Activated naive CD8-positive, alpha-beta T cell treated with anti-CD3 and anti-CD28 coated beads for 36 hours (primary cell): Measurements from ENCODE around the gene DOK6. TPM values are rescaled to one million over a fixed set of nuclear protein-coding genes. Genes with fewer than 3 reads are reported as not detected.

Experiments
- DNase-seq: peaks from one replicate; pipeline ENCODE4 v3.0.0; 2021
- H3K27ac Mint-ChIP-seq: one replicate; pipeline ENCODE4 v1.8.0; 2022; ENCODE audit warnings: mild to moderate bottlenecking, moderate library complexity, mixed read lengths
- H3K27me3 Mint-ChIP-seq: one replicate; pipeline ENCODE4 v1.8.0; 2022; ENCODE audit warnings: mild to moderate bottlenecking, mixed read lengths
- H3K36me3 Mint-ChIP-seq: one replicate; pipeline ENCODE4 v1.8.0; 2021; ENCODE audit warnings: mild to moderate bottlenecking, mixed read lengths
- H3K4me1 Mint-ChIP-seq: one replicate; pipeline ENCODE4 v1.8.0; 2021; ENCODE audit warnings: mixed read lengths
- H3K4me3 Mint-ChIP-seq: one replicate; pipeline ENCODE4 v1.8.0; 2022; ENCODE audit warnings: mild to moderate bottlenecking, moderate library complexity, mixed read lengths
- H3K9me3 Mint-ChIP-seq: one replicate; pipeline ENCODE4 v1.8.0; 2022; ENCODE audit warnings: mixed read lengths
- total RNA-seq, 2 experiments: library from RNA; stranded (reverse); gene quantifications; one replicate each; pipeline ENCODE4 v1.2.3, GENCODE V29; 2021

Gene DOK6
- total RNA-seq, 2 experiments from 2014 or later = not detected

GRCh38 chr18:69774831-69775230 is 374.1 kb downstream of the DOK6 start:
- DNase-seq = no peak
- Mint-ChIP-seq H3K4me1 (peaks cover 6% of the 10 kb centered on the region), H3K27me3 (no peaks in the 10 kb centered on the region), H3K36me3 (peaks cover 7% of the 10 kb centered on the region), H3K4me3 (no peak overlapping the region), H3K9me3 (peaks cover 4% of the 10 kb centered on the region), H3K27ac (no peak overlapping the region)

- H3K4me1 Mint-ChIP-seq = peaks cover 6% of the 10 kb centered on the region
- no peaks in the 10 kb centered on the region for H3K27me3 Mint-ChIP-seq
- no peak for DNase-seq
- H3K9me3 Mint-ChIP-seq = peaks cover 4% of the 10 kb centered on the region
- H3K4me3 Mint-ChIP-seq = no peak overlapping the region
- peaks cover 5% of the 10 kb centered on the region for H3K36me3 Mint-ChIP-seq
- H3K27ac Mint-ChIP-seq = no peak overlapping the region
These were observed 376.6 kb downstream of the DOK6 start for GRCh38 chr18:69777248-69777647.

- Mint-ChIP-seq H3K36me3 (peaks cover 7% of the 10 kb centered on the region), H3K27me3 (no peaks in the 10 kb centered on the region), H3K4me3 (no peak overlapping the region), H3K27ac (no peak overlapping the region), H3K4me1 (peaks cover 7% of the 10 kb centered on the region), H3K9me3 (peaks cover 3% of the 10 kb centered on the region)
- DNase-seq = no peak
These were observed 378.0 kb downstream of the DOK6 start for GRCh38 chr18:69778680-69779079.

DNA sequence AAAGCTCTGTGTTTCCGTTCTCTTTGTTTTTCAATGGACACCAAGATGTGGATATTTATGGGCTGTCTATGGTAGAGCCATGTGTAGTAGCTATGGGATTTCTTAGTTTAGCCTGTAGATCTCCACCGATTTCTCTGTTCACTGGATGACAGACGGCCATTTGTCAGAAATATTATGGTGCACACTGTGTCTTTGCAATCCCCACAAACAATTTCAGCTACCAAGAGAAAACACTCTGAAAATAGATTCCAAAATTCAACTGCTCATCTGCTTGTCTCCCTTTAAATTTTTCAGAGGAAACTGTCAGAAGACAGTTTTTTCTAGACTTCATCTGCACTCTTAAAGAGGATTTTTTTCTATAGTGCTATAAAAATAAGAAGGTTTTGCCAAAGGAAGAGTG is 380.2 kb downstream of the DOK6 start:
- DNase-seq = no peak
- Mint-ChIP-seq H3K27ac (no peak overlapping the region), H3K4me3 (no peak overlapping the region), H3K9me3 (no peaks in the 10 kb centered on the region), H3K4me1 (peaks cover 8% of the 10 kb centered on the region), H3K27me3 (no peaks in the 10 kb centered on the region), H3K36me3 (peaks cover 2% of the 10 kb centered on the region)

- Mint-ChIP-seq H3K27me3 (no peaks in the 10 kb centered on the region), H3K27ac (no peak overlapping the region)
These were observed 384.1 kb downstream of the DOK6 start for GRCh38 chr18:69784815-69785214.

DNA sequence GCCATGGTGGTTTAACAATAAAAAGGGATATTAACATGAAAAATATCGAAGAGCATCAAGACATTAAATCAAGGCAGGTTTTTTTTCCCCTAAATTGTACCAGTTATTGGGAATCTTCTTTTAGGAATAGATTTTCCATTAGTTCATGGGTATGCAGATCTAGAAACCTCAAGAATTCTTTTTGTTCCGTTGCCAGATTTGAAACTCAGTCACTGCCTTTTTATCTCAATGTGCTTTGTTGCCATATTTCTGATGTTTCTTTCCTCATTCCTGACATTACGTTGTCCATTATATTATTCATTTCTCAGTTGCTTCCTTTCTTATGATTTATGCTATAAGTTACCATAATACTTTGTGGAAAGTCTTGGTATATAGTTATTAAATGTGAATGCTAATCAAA is 384.8 kb downstream of the DOK6 start:
- H3K36me3 Mint-ChIP-seq = peaks cover 2% of the 10 kb centered on the region
- H3K4me3 Mint-ChIP-seq = no peak overlapping the region
- no peak overlapping the region for H3K27ac Mint-ChIP-seq
- H3K9me3 Mint-ChIP-seq = no peaks in the 10 kb centered on the region
- DNase-seq = no peak
- no peaks in the 10 kb centered on the region for H3K27me3 Mint-ChIP-seq
- peaks cover 12% of the 10 kb centered on the region for H3K4me1 Mint-ChIP-seq

More at GRCh38 chr18:69784815-69785214, 384.1 kb downstream of the DOK6 start:
- DNase-seq = no peak
- Mint-ChIP-seq H3K36me3 (peaks cover 2% of the 10 kb centered on the region), H3K9me3 (no peaks in the 10 kb centered on the region), H3K4me3 (no peak overlapping the region), H3K4me1 (peaks cover 12% of the 10 kb centered on the region)

GRCh38 chr18:69786427-69786826 is 385.7 kb downstream of the DOK6 start:
- no peaks in the 10 kb centered on the region for H3K9me3 Mint-ChIP-seq
- no peak overlapping the region for H3K4me3 Mint-ChIP-seq
- DNase-seq = no peak
- no peaks in the 10 kb centered on the region for H3K27me3 Mint-ChIP-seq
- H3K4me1 Mint-ChIP-seq = peaks cover 12% of the 10 kb centered on the region
- H3K36me3 Mint-ChIP-seq = peaks cover 2% of the 10 kb centered on the region
- peak overlapping the region; percentile 56 for H3K27ac Mint-ChIP-seq

DNA sequence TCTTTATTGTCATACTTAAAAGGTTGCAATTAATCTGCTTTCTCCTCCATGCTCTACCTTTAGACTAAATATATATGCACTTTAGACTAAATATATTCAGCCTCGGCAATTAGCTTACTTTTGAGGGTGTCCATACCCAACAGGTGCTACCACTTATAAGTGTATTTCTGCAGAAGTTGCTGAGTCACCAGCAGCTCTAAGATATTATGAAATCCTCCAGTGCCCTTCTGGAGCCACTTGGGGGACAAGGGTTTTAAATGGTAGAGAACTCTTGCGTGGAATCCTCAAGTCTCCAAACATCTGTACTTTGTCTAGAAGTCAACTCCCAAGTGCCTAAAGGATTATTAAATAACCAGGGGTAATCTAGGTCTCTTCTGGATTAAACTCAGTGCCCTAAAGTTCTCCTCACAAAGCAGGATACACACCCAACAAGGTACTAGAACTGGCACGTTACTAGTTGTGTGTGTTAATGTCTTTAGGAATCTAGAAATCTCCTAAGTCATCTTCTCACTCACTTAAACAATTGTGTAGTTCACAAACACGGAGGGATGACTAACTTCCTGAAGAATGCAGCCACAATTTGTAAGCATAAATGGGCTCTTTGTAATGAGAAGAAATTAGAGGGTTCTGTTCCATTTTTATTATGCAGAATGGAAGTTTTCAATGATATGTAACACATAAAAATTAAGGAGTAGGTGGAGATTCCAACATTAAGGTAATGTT is 387.3 kb downstream of the DOK6 start:
- H3K36me3 Mint-ChIP-seq = peaks cover 2% of the 10 kb centered on the region
- H3K4me1 Mint-ChIP-seq = peaks cover 11% of the 10 kb centered on the region
- no peak overlapping the region for H3K27ac Mint-ChIP-seq
- H3K4me3 Mint-ChIP-seq = no peak overlapping the region
- no peak for DNase-seq
- no peaks in the 10 kb centered on the region for H3K27me3 Mint-ChIP-seq
- H3K9me3 Mint-ChIP-seq = no peaks in the 10 kb centered on the region

GRCh38 chr18:69789794-69790193 is 389.1 kb downstream of the DOK6 start:
- Mint-ChIP-seq H3K9me3 (no peaks in the 10 kb centered on the region), H3K27me3 (no peaks in the 10 kb centered on the region), H3K4me3 (no peak overlapping the region), H3K36me3 (no peaks in the 10 kb centered on the region), H3K27ac (no peak overlapping the region), H3K4me1 (peaks cover 10% of the 10 kb centered on the region)
- DNase-seq = no peak

- H3K27me3 Mint-ChIP-seq = no peaks in the 10 kb centered on the region
- H3K36me3 Mint-ChIP-seq = no peaks in the 10 kb centered on the region
- H3K4me3 Mint-ChIP-seq = no peak overlapping the region
- no peaks in the 10 kb centered on the region for H3K9me3 Mint-ChIP-seq
- H3K27ac Mint-ChIP-seq = no peak overlapping the region
- H3K4me1 Mint-ChIP-seq = peaks cover 6% of the 10 kb centered on the region
- no peak for DNase-seq
These were observed 390.0 kb downstream of the DOK6 start for GRCh38 chr18:69790649-69791048.

DNA sequence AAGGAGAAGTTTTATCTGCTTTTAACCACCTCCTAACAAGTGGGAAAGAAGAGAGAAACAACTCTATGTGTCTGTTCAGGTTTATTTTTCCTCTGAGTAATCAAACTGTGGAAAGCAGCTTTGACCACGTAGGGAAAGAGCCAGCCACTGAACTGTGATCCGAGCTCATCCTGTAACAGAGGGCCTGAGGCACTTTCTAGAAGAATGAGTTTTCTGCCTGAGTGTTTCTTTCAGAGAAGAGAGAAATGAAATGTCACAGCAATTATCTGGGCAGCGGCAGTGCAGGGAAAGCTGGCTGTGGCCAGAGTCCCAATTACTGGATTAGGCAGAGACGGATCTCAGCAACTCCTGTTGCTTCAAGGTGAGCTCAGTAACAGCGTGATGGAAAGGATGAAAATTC is 395.1 kb downstream of the DOK6 start:
- Mint-ChIP-seq H3K27ac (no peak overlapping the region), H3K27me3 (no peaks in the 10 kb centered on the region)

GRCh38 chr18:69804776-69805501 is 404.3 kb downstream of the DOK6 start:
- DNase-seq = no peak
- Mint-ChIP-seq H3K4me1 (no peaks in the 10 kb centered on the region), H3K27ac (no peak overlapping the region), H3K27me3 (no peaks in the 10 kb centered on the region), H3K4me3 (no peak overlapping the region), H3K9me3 (no peaks in the 10 kb centered on the region), H3K36me3 (peaks cover 3% of the 10 kb centered on the region)

More for the DNA sequence above, 395.1 kb downstream of the DOK6 start:
- no peaks in the 10 kb centered on the region for H3K36me3 Mint-ChIP-seq
- H3K4me1 Mint-ChIP-seq = no peaks in the 10 kb centered on the region
- no peak for DNase-seq
- H3K9me3 Mint-ChIP-seq = no peaks in the 10 kb centered on the region
- no peak overlapping the region for H3K4me3 Mint-ChIP-seq

GRCh38 chr18:69808399-69808798 is 407.7 kb downstream of the DOK6 start:
- Mint-ChIP-seq H3K4me3 (no peak overlapping the region), H3K9me3 (no peaks in the 10 kb centered on the region), H3K36me3 (peaks cover 11% of the 10 kb centered on the region), H3K4me1 (peaks cover 2% of the 10 kb centered on the region), H3K27me3 (no peaks in the 10 kb centered on the region), H3K27ac (no peak overlapping the region)
- DNase-seq = no peak

DNA sequence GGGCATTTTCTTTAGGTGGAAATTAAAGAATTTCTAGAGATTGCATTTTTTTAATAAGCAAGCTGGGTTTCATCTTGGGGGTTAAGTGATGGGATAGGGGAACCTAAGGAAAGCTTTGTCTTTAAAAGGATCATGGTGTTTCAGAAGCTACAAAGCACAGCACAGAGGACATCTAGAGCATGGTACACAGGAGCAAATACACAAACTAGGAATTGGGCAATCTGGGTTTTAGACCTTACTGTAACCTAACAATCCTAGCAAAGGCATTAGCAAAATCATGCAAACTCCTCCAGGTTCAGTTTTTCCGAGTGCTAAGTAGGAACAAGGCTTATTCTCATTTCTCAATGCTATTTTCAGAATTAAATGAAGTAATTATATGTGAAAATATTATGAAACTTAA is 412.9 kb downstream of the DOK6 start:
- H3K27me3 Mint-ChIP-seq = no peaks in the 10 kb centered on the region
- H3K4me3 Mint-ChIP-seq = no peak overlapping the region
- H3K9me3 Mint-ChIP-seq = no peaks in the 10 kb centered on the region
- H3K27ac Mint-ChIP-seq = no peak overlapping the region
- peaks cover 17% of the 10 kb centered on the region for H3K36me3 Mint-ChIP-seq
- no peak for DNase-seq
- H3K4me1 Mint-ChIP-seq = peaks cover 2% of the 10 kb centered on the region

- no peak for DNase-seq
- H3K9me3 Mint-ChIP-seq = no peaks in the 10 kb centered on the region
- no peaks in the 10 kb centered on the region for H3K27me3 Mint-ChIP-seq
- peaks cover 19% of the 10 kb centered on the region for H3K36me3 Mint-ChIP-seq
- H3K4me1 Mint-ChIP-seq = peaks cover 2% of the 10 kb centered on the region
- no peak overlapping the region for H3K4me3 Mint-ChIP-seq
- H3K27ac Mint-ChIP-seq = no peak overlapping the region
These were observed 414.2 kb downstream of the DOK6 start for GRCh38 chr18:69814861-69815385.
